H1 (cell line): ENCODE data around the gene LIFR. TPM values are rescaled to one million over a fixed set of nuclear protein-coding genes. Genes with fewer than 3 reads are reported as not detected.

Experiments
- CTCF ChIA-PET: fragments of 300-600 bp; sonication (Branson Sonifier 250); formaldehyde crosslinking; loops from one replicate; lab custom pipeline; 2021; ENCODE audit not compliant: partially characterized antibody; lab: Charles Lee
- POLR2A ChIA-PET: fragments of 300-600 bp; sonication (Branson Sonifier 250); formaldehyde crosslinking; loops from one replicate; lab custom pipeline; 2021; ENCODE audit warnings: inconsistent platforms; ENCODE audit not compliant: partially characterized antibody; lab: Charles Lee
- DNase-seq, 2 experiments: peaks; one replicate each; pipeline versions ENCODE4 v3.0.0 to v3.0.0-alpha.2; 2010 to 2022; ENCODE audit warnings: low spot score in 2 of 2, low read depth in 1 of 2, mixed read lengths in 1 of 2
- FAIRE-seq: peaks from 2 replicates; lab custom pipeline; 2011; peaks lifted over from hg19 to GRCh38; lab: Jason Lieb, UNC
- H2AFZ ChIP-seq: 2 replicates; pipeline ENCODE4 v1.8.1; 2012; ENCODE audit warnings: low read length, inconsistent platforms
- H2AK5ac ChIP-seq: 2 replicates; pipeline ENCODE4 v1.6.1; 2013; ENCODE audit warnings: low read depth, low read length
- H2BK120ac ChIP-seq: replicated peaks from 2 replicates; pipeline ENCODE3; 2013; ENCODE audit warnings: low read depth, low read length, inconsistent platforms
- H2BK12ac ChIP-seq: 2 replicates; pipeline ENCODE4 v1.6.1; 2013; ENCODE audit warnings: low read depth, low read length
- H2BK15ac ChIP-seq: 2 replicates; pipeline ENCODE4 v1.6.1; 2013; ENCODE audit warnings: low read length
- H2BK20ac ChIP-seq: 2 replicates; pipeline ENCODE4 v1.6.1; 2013; ENCODE audit warnings: low read length
- H2BK5ac ChIP-seq: 2 replicates; pipeline ENCODE4 v1.6.1; 2013; ENCODE audit warnings: low read depth, low read length
- H3K14ac ChIP-seq: 2 replicates; pipeline ENCODE4 v1.6.1; 2013; ENCODE audit warnings: inconsistent platforms; ENCODE audit not compliant: insufficient read length
- H3K18ac ChIP-seq: 2 replicates; pipeline ENCODE4 v1.6.1; 2013; ENCODE audit warnings: low read length; ENCODE audit errors: extremely low read depth
- H3K23ac ChIP-seq: 2 replicates; pipeline ENCODE4 v1.6.1; 2013; ENCODE audit warnings: inconsistent platforms; ENCODE audit not compliant: insufficient read length
- H3K23me2 ChIP-seq: 2 replicates; pipeline ENCODE4 v1.6.1; 2013; ENCODE audit warnings: low read depth, low read length
- H3K27ac ChIP-seq: 2 replicates; pipeline ENCODE4 v1.6.1; 2011; ENCODE audit warnings: low read depth, low read length, inconsistent platforms
- H3K27me3 ChIP-seq, 4 experiments: replicated peaks in 1 of 4; 1 replicate in 1 of 4; 2 replicates in 3 of 4; pipeline versions ENCODE4 v1.6.1 to v1.8.1; 2011 to 2013; ENCODE audit warnings: low read length in 3 of 4, mild to moderate bottlenecking in 3 of 4, inconsistent platforms in 2 of 4, mixed read lengths in 2 of 4, moderate library complexity in 1 of 4; ENCODE audit not compliant: control insufficient read depth in 3 of 4, insufficient read depth in 3 of 4; ENCODE audit errors: extremely low read depth in 1 of 4
- H3K36me3 ChIP-seq, 4 experiments: 2 replicates each; pipeline versions ENCODE4 v1.6.1 to v1.8.1; 2011 to 2013; ENCODE audit warnings: mild to moderate bottlenecking in 4 of 4, low read length in 3 of 4, moderate library complexity in 2 of 4, control low read depth in 1 of 4, inconsistent platforms in 1 of 4; ENCODE audit not compliant: insufficient read depth in 4 of 4, control insufficient read depth in 2 of 4
- H3K4ac ChIP-seq: replicated peaks from 2 replicates; pipeline ENCODE3; 2013; ENCODE audit warnings: low read length, low read depth, mixed read lengths, inconsistent platforms; ENCODE audit not compliant: insufficient read length
- H3K4me1 ChIP-seq, 4 experiments: replicated peaks in 1 of 4; 1 replicate in 1 of 4; 2 replicates in 3 of 4; pipeline versions ENCODE4 v1.6.1 to v1.8.1; 2011 to 2013; ENCODE audit warnings: low read length in 3 of 4, inconsistent platforms in 2 of 4, mixed read lengths in 1 of 4; ENCODE audit not compliant: insufficient read depth in 4 of 4, control insufficient read depth in 3 of 4
- H3K4me2 ChIP-seq, 2 experiments: 2 replicates each; pipeline versions ENCODE4 v1.6.1 to v1.8.1; 2011 to 2013; ENCODE audit warnings: low read depth in 2 of 2, low read length in 2 of 2, control low read depth in 1 of 2, inconsistent platforms in 1 of 2, mild to moderate bottlenecking in 1 of 2; ENCODE audit not compliant: insufficient read depth in 1 of 2
- H3K4me3 ChIP-seq, 4 experiments: fragments of 200-600, 300-600 bp in 1 of 4; sonication (generic), shearing (Covaris generic), sonication (Bioruptor Twin) in 1 of 4; 2 replicates each; pipeline versions ENCODE4 v1.5.1 to v1.8.1; 2011 to 2016; ENCODE audit warnings: low read length in 4 of 4, low read depth in 3 of 4, control low read depth in 2 of 4, inconsistent platforms in 2 of 4, mild to moderate bottlenecking in 2 of 4, mixed read lengths in 1 of 4, moderate library complexity in 1 of 4; ENCODE audit not compliant: insufficient read depth in 2 of 4; ENCODE audit errors: extremely low read depth in 1 of 4
- H3K56ac ChIP-seq: replicated peaks from 2 replicates; pipeline ENCODE3; 2013; ENCODE audit warnings: low read depth, mild to moderate bottlenecking, mixed read lengths, low read length, inconsistent platforms; ENCODE audit not compliant: insufficient read length
- H3K79me1 ChIP-seq: 2 replicates; pipeline ENCODE4 v1.6.1; 2013; ENCODE audit warnings: low read depth, low read length, control low read depth
- H3K79me2 ChIP-seq, 2 experiments: 2 replicates each; pipeline versions ENCODE4 v1.6.1 to v1.8.1; 2012 to 2013; ENCODE audit warnings: low read length in 2 of 2, mild to moderate bottlenecking in 2 of 2, inconsistent platforms in 1 of 2; ENCODE audit not compliant: insufficient read depth in 2 of 2, control insufficient read depth in 1 of 2
- H3K9ac ChIP-seq, 4 experiments: replicated peaks in 1 of 4; 1 replicate in 1 of 4; 2 replicates in 3 of 4; pipeline versions ENCODE4 v1.6.1 to v1.8.1; 2011 to 2013; ENCODE audit warnings: low read depth in 3 of 4, low read length in 3 of 4, control low read depth in 2 of 4, mild to moderate bottlenecking in 2 of 4, moderate library complexity in 2 of 4, inconsistent platforms in 1 of 4; ENCODE audit errors: extremely low read depth in 1 of 4
- H3K9me3 ChIP-seq, 2 experiments: 2 replicates each; pipeline versions ENCODE4 v1.6.1 to v1.8.1; 2012 to 2013; ENCODE audit warnings: mild to moderate bottlenecking in 2 of 2, moderate library complexity in 2 of 2, control low read depth in 1 of 2, inconsistent platforms in 1 of 2, low read depth in 1 of 2, low read length in 1 of 2, mixed read lengths in 1 of 2; ENCODE audit not compliant: insufficient read depth in 2 of 2
- H4K20me1 ChIP-seq, 2 experiments: replicated peaks in 1 of 2; 2 replicates each; pipeline versions ENCODE3 to v1.8.1; 2011 to 2013; ENCODE audit warnings: inconsistent platforms in 2 of 2, low read length in 2 of 2, mild to moderate bottlenecking in 1 of 2; ENCODE audit not compliant: insufficient read depth in 2 of 2, control insufficient read depth in 1 of 2
- H4K5ac ChIP-seq: 2 replicates; pipeline ENCODE4 v1.6.1; 2013; ENCODE audit warnings: low read length, low read depth, mixed read lengths, inconsistent platforms; ENCODE audit not compliant: insufficient read length
- H4K8ac ChIP-seq: 2 replicates; pipeline ENCODE4 v1.8.0; 2013; ENCODE audit warnings: mild to moderate bottlenecking, moderate library complexity, low read length, inconsistent platforms; ENCODE audit not compliant: insufficient read depth; ENCODE audit errors: extremely low read depth
- H4K91ac ChIP-seq: replicated peaks from 2 replicates; pipeline ENCODE3; 2013; ENCODE audit warnings: low read length, mixed read lengths, inconsistent platforms; ENCODE audit not compliant: insufficient read length
- BACH1 ChIP-seq: IDR thresholded peaks from 2 replicates; pipeline ENCODE4 v1.6.1; 2012; ENCODE audit warnings: low read length, improper control_type of control experiment
- CHD1 ChIP-seq: IDR thresholded peaks from 2 replicates; pipeline ENCODE4 v1.6.1; 2012; ENCODE audit warnings: low read depth, low read length, improper control_type of control experiment
- EP300 ChIP-seq, 2 experiments: IDR thresholded peaks; 1 replicate in 1 of 2; 2 replicates in 1 of 2; pipeline ENCODE4 v1.6.1; 2011 to 2012; ENCODE audit warnings: low read depth in 2 of 2, low read length in 2 of 2, mild to moderate bottlenecking in 2 of 2, borderline replicate concordance in 1 of 2, inconsistent platforms in 1 of 2, moderate library complexity in 1 of 2
- WGBS, 2 experiments: shearing (Covaris generic) in 1 of 2; methylation state at CpG; one replicate each; pipeline versions ENCODE4 v1.1.6 to v1.1.7; 2013 to 2015; ENCODE audit warnings: low lambda C conversion rate in 2 of 2, mixed read lengths in 2 of 2, inconsistent platforms in 1 of 2, low coverage in 1 of 2, missing lambda C conversion rate in 1 of 2; ENCODE audit not compliant: insufficient replicate concordance in 2 of 2, insufficient coverage in 1 of 2, insufficient read length in 1 of 2; ENCODE audit errors: extremely low coverage in 1 of 2, missing lambda C conversion rate in 1 of 2; 5-methylcytosine and 5-hydroxymethylcytosine counted together
- polyA plus RNA-seq, 7 experiments: library from polyadenylated mRNA; depleted of rRNA in 3 of 7; stranded (reverse) in 5 of 7; unstranded in 2 of 7; fragments of >200 nt in 5 of 7; fragments of 200-250 nt in 2 of 7; gene quantifications; 1 replicate in 5 of 7; 2 replicates in 1 of 7; 4 replicates in 1 of 7; pipeline versions ENCODE4 v1.2.1 to v1.2.3, GENCODE V29; 2011 to 2013; ENCODE audit warnings: missing spikeins in 2 of 7, mixed read lengths in 2 of 7
- total RNA-seq: library from RNA; stranded (reverse); fragmentation: NEBNext Ultra II Directional; extraction: Animal tissue kit (Norgen Biotek cat#: 25700); gene quantifications from 2 replicates; pipeline ENCODE4 v1.2.1, GENCODE V29; 2021

The LIFR gene
- total and polyA plus RNA-seq, 2 of the 8 experiments (the other 6 are each of a cell fraction or from before 2014, with no cell fraction given) = 2.0 to 18.9 TPM

DNA sequence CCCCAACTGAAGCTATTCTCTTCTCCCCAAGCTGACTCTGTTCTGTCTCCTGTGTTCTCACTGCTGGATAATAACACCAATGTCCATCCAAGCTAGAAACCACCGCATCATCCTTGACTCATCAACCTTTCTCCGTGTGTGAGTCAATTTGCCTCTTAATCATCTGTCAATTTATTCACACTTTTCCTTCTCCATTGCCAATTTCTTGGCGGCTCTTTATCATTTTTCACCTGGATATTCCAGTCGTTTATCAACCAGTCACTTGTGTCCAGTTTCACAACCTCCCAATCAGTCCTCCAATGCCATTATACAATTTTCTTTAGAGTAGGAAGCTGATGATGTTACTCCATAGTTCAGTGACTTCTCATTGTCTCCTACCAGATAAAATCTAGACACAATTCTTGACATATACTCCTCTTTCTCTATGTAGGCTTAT, 45.4 kb upstream of the LIFR start:
- H2BK20ac ChIP-seq = no peak overlapping the region
- no peak overlapping the region for H2BK15ac ChIP-seq
- no peaks in the 10 kb centered on the region for H3K27me3 ChIP-seq
- H3K79me2 ChIP-seq = no peaks in the 10 kb centered on the region
- WGBS, 2 experiments = 90% methylated on average over 4 of the region's 4 CpGs; no CpG with 5 or more reads in 1 of the 2 experiments
- H2AK5ac ChIP-seq = no peak overlapping the region
- H3K23me2 ChIP-seq = no peaks in the 10 kb centered on the region
- DNase-seq (no peak), FAIRE-seq (no peak)
- H4K8ac ChIP-seq = no peak overlapping the region
- H2AFZ ChIP-seq = no peak overlapping the region
- H3K36me3 ChIP-seq = no peaks in the 10 kb centered on the region; a peak in 1 of 8 replicates
- no peak overlapping the region for H3K9ac ChIP-seq
- no peak overlapping the region for H3K4me2 ChIP-seq
- no peak overlapping the region for H2BK12ac ChIP-seq
- H3K9me3 ChIP-seq = no peaks in the 10 kb centered on the region
- H3K4me3 ChIP-seq = no peak overlapping the region
- no peak overlapping the region for H3K14ac ChIP-seq
- H3K56ac ChIP-seq = no peak overlapping the region
- peaks cover 0 to 5% (median 1%) of the 10 kb centered on the region in 4 experiments; a peak in 2 of 7 replicates for H3K4me1 ChIP-seq
- no peak overlapping the region for H3K23ac ChIP-seq
- no peaks in the 10 kb centered on the region for H3K79me1 ChIP-seq
- H3K18ac ChIP-seq = no peak overlapping the region
- H2BK120ac ChIP-seq = no peak overlapping the region
- no peak overlapping the region for H3K4ac ChIP-seq
- ChIA-PET CTCF (interaction anchor here (1.0 kb wide), 1 partner anchor 208 kb away, joined by 3 read pairs; no protein-coding TSS in a partner anchor), POLR2A (no interaction called here)
- H3K27ac ChIP-seq = no peak overlapping the region
- no peak overlapping the region for H2BK5ac ChIP-seq
- H4K20me1 ChIP-seq = no peaks in the 10 kb centered on the region
- no peak for TF ChIP-seq CHD1
- TF ChIP-seq EP300 (IDR thresholded peaks at IDR 0.05; ENCODE audit: borderline replicate concordance in 1 of 2, low read depth in 2 of 2, low read length in 2 of 2) = no peak
- 0 out of 2 replicates have a peak, but pooled peaks have one; percentile 35 for TF ChIP-seq BACH1
- no peak overlapping the region for H4K91ac ChIP-seq
- H4K5ac ChIP-seq = no peak overlapping the region
